Activated naive CD4-positive, alpha-beta T cell treated with anti-CD3 and anti-CD28 coated beads for 36 hours (primary cell): ENCODE measurements around the gene SLC6A4. TPM values are rescaled to one million over a fixed set of nuclear protein-coding genes. Genes with fewer than 3 reads are reported as not detected.

Experiments
- CTCF ChIA-PET: fragments of 350-600 bp; sonication (Branson Sonifier 250); formaldehyde crosslinking; loops from one replicate; lab custom pipeline; 2021; ENCODE audit warnings: antibody characterized with exemption; lab: Charles Lee
- DNase-seq: peaks from one replicate; pipeline ENCODE4 v3.0.0-alpha.2; 2020
- H3K27ac Mint-ChIP-seq: one replicate; pipeline ENCODE4 v1.8.0; 2021; ENCODE audit warnings: mild to moderate bottlenecking, mixed read lengths
- H3K27me3 Mint-ChIP-seq: one replicate; pipeline ENCODE4 v1.8.0; 2021; ENCODE audit warnings: low read depth, mixed read lengths
- H3K36me3 Mint-ChIP-seq: one replicate; pipeline ENCODE4 v1.8.0; 2021; ENCODE audit warnings: low read depth, mixed read lengths
- H3K4me1 Mint-ChIP-seq: one replicate; pipeline ENCODE4 v1.8.0; 2021; ENCODE audit warnings: low read depth, mixed read lengths
- H3K4me3 Mint-ChIP-seq: one replicate; pipeline ENCODE4 v1.8.0; 2021; ENCODE audit warnings: mild to moderate bottlenecking, moderate library complexity, mixed read lengths
- H3K9me3 Mint-ChIP-seq: one replicate; pipeline ENCODE4 v1.8.0; 2021; ENCODE audit warnings: mixed read lengths
- intact Hi-C: fragments of 100-400 bp; cut with micrococcal nuclease; formaldehyde crosslinking; loops from one replicate; pipeline ENCODE4 v1.15.1; 2023
- total RNA-seq, 2 experiments: library from RNA; stranded (reverse); gene quantifications; one replicate each; pipeline ENCODE4 v1.2.3, GENCODE V29; 2021

Gene SLC6A4
- not detected for total RNA-seq

GRCh38 chr17:30235386-30236296, at the start of gene SLC6A4:
Gene SLC6A4 (minus strand): TSS chr17:30235697. CDS start chr17:30221958, 13,739 bp downstream.
- no peak within 1 kb of the TSS for H3K27ac Mint-ChIP-seq
- peak within 1 kb of the TSS; percentile 59 for H3K4me3 Mint-ChIP-seq
- intact Hi-C loops = loop anchor here (5.0 kb wide), 1 partner anchor 102 kb away; no protein-coding TSS in a partner anchor
- H3K36me3 Mint-ChIP-seq = no peaks in the 10 kb centered on the region
- peaks cover 63% of the 10 kb centered on the region for H3K27me3 Mint-ChIP-seq
- no peak for DNase-seq
- peaks cover 22% of the 10 kb centered on the region for H3K4me1 Mint-ChIP-seq
- CTCF ChIA-PET = interaction anchor here (0.6 to 1.6 kb wide), 6 partner anchors 42 to 279 kb away, joined by 3 to 8 read pairs (median 4); no protein-coding TSS in a partner anchor
- no peaks in the 10 kb centered on the region for H3K9me3 Mint-ChIP-seq

- intact Hi-C loops = no loop called here
- CTCF ChIA-PET = interaction anchor here (0.6 to 1.3 kb wide), 5 partner anchors 56 to 293 kb away, joined by 3 to 4 read pairs (median 3); no protein-coding TSS in a partner anchor
- no peaks in the 10 kb centered on the region for H3K27me3 Mint-ChIP-seq
- no peak overlapping the region for H3K4me3 Mint-ChIP-seq
- H3K4me1 Mint-ChIP-seq = no peaks in the 10 kb centered on the region
- H3K9me3 Mint-ChIP-seq = no peaks in the 10 kb centered on the region
- DNase-seq = no peak
- peaks cover 32% of the 10 kb centered on the region for H3K36me3 Mint-ChIP-seq
- no peak overlapping the region for H3K27ac Mint-ChIP-seq
These were observed 43.7 kb upstream of the SLC6A4 start for GRCh38 chr17:30279156-30279555.

GRCh38 chr17:30278032-30278431, 42.5 kb upstream of the SLC6A4 start:
- Mint-ChIP-seq H3K4me3 (no peak overlapping the region), H3K9me3 (no peaks in the 10 kb centered on the region), H3K27ac (no peak overlapping the region), H3K27me3 (no peaks in the 10 kb centered on the region), H3K36me3 (peaks cover 35% of the 10 kb centered on the region), H3K4me1 (no peaks in the 10 kb centered on the region)
- CTCF ChIA-PET = interaction anchor here (0.7 to 1.1 kb wide), 3 partner anchors 8 to 173 kb away, joined by 3 to 5 read pairs (median 4); no protein-coding TSS in a partner anchor
- intact Hi-C loops = no loop called here
- DNase-seq = no peak

GRCh38 chr17:30275911-30276310, 40.4 kb upstream of the SLC6A4 start:
- no peak overlapping the region for H3K4me3 Mint-ChIP-seq
- no peak for DNase-seq
- intact Hi-C loops = no loop called here
- H3K27me3 Mint-ChIP-seq = no peaks in the 10 kb centered on the region
- no peak overlapping the region for H3K27ac Mint-ChIP-seq
- H3K9me3 Mint-ChIP-seq = no peaks in the 10 kb centered on the region
- CTCF ChIA-PET = no interaction called here
- peaks cover 47% of the 10 kb centered on the region for H3K36me3 Mint-ChIP-seq
- no peaks in the 10 kb centered on the region for H3K4me1 Mint-ChIP-seq

- Mint-ChIP-seq H3K4me3 (no peak overlapping the region), H3K36me3 (peaks cover 48% of the 10 kb centered on the region), H3K27me3 (no peaks in the 10 kb centered on the region), H3K27ac (no peak overlapping the region), H3K4me1 (no peaks in the 10 kb centered on the region), H3K9me3 (no peaks in the 10 kb centered on the region)
- no peak for DNase-seq
- CTCF ChIA-PET = interaction anchor here (0.7 kb wide), 1 partner anchor 207 kb away, joined by 5 read pairs; no protein-coding TSS in a partner anchor
- intact Hi-C loops = no loop called here
These were observed 39.4 kb upstream of the SLC6A4 start for GRCh38 chr17:30274887-30275286.

GRCh38 chr17:30273373-30273772, 37.9 kb upstream of the SLC6A4 start:
- intact Hi-C loops = no loop called here
- no peak for DNase-seq
- CTCF ChIA-PET = interaction anchor here (1.4 kb wide), 1 partner anchor 63 kb away, joined by 3 read pairs; no protein-coding TSS in a partner anchor
- H3K4me3 Mint-ChIP-seq = no peak overlapping the region
- no peaks in the 10 kb centered on the region for H3K4me1 Mint-ChIP-seq
- no peak overlapping the region for H3K27ac Mint-ChIP-seq
- no peaks in the 10 kb centered on the region for H3K9me3 Mint-ChIP-seq
- H3K36me3 Mint-ChIP-seq = peaks cover 48% of the 10 kb centered on the region
- no peaks in the 10 kb centered on the region for H3K27me3 Mint-ChIP-seq

- CTCF ChIA-PET = interaction anchor here (0.9 kb wide), 1 partner anchor 65 kb away, joined by 3 read pairs; no protein-coding TSS in a partner anchor
- H3K27me3 Mint-ChIP-seq = no peaks in the 10 kb centered on the region
- H3K27ac Mint-ChIP-seq = no peak overlapping the region
- no peak for DNase-seq
- H3K4me3 Mint-ChIP-seq = no peak overlapping the region
- peaks cover 58% of the 10 kb centered on the region for H3K36me3 Mint-ChIP-seq
- H3K9me3 Mint-ChIP-seq = no peaks in the 10 kb centered on the region
- no peaks in the 10 kb centered on the region for H3K4me1 Mint-ChIP-seq
- intact Hi-C loops = no loop called here
These were observed 35.6 kb upstream of the SLC6A4 start for GRCh38 chr17:30271102-30271501.

- CTCF ChIA-PET = no interaction called here
- Mint-ChIP-seq H3K9me3 (no peaks in the 10 kb centered on the region), H3K27ac (no peak overlapping the region), H3K27me3 (no peaks in the 10 kb centered on the region), H3K4me3 (no peak overlapping the region), H3K36me3 (peaks cover 48% of the 10 kb centered on the region), H3K4me1 (no peaks in the 10 kb centered on the region)
- DNase-seq = no peak
- intact Hi-C loops = no loop called here
These were observed 32.1 kb upstream of the SLC6A4 start for GRCh38 chr17:30267625-30268024.

GRCh38 chr17:30263552-30264333, 28.2 kb upstream of the SLC6A4 start:
- H3K27me3 Mint-ChIP-seq = no peaks in the 10 kb centered on the region
- peaks cover 41% of the 10 kb centered on the region for H3K36me3 Mint-ChIP-seq
- CTCF ChIA-PET = interaction anchor here (0.6 to 1.0 kb wide), 3 partner anchors 9 to 159 kb away, joined by 4 to 7 read pairs (median 4); no protein-coding TSS in a partner anchor
- no peak overlapping the region for H3K4me3 Mint-ChIP-seq
- intact Hi-C loops = no loop called here
- DNase-seq = no peak
- H3K9me3 Mint-ChIP-seq = no peaks in the 10 kb centered on the region
- H3K27ac Mint-ChIP-seq = no peak overlapping the region
- H3K4me1 Mint-ChIP-seq = no peaks in the 10 kb centered on the region

- Mint-ChIP-seq H3K9me3 (no peaks in the 10 kb centered on the region), H3K27me3 (no peaks in the 10 kb centered on the region), H3K4me1 (no peaks in the 10 kb centered on the region), H3K4me3 (no peak overlapping the region), H3K27ac (no peak overlapping the region), H3K36me3 (peaks cover 16% of the 10 kb centered on the region)
- CTCF ChIA-PET = interaction anchor here (0.5 to 1.6 kb wide), 2 partner anchors 80 to 112 kb away, joined by 4 to 5 read pairs; no protein-coding TSS in a partner anchor
- intact Hi-C loops = no loop called here
- no peak for DNase-seq
These were observed 21.4 kb upstream of the SLC6A4 start for GRCh38 chr17:30256756-30257506.

- H3K4me3 Mint-ChIP-seq = no peak overlapping the region
- intact Hi-C loops = no loop called here
- H3K36me3 Mint-ChIP-seq = peaks cover 15% of the 10 kb centered on the region
- CTCF ChIA-PET = interaction anchor here (0.7 kb wide), 1 partner anchor 18 kb away, joined by 3 read pairs; no protein-coding TSS in a partner anchor
- no peaks in the 10 kb centered on the region for H3K4me1 Mint-ChIP-seq
- DNase-seq = no peak
- H3K27me3 Mint-ChIP-seq = no peaks in the 10 kb centered on the region
- no peaks in the 10 kb centered on the region for H3K9me3 Mint-ChIP-seq
- no peak overlapping the region for H3K27ac Mint-ChIP-seq
These were observed 18.7 kb upstream of the SLC6A4 start for GRCh38 chr17:30254150-30254549.
